ENCODE data around the gene GLI3.

DNA sequence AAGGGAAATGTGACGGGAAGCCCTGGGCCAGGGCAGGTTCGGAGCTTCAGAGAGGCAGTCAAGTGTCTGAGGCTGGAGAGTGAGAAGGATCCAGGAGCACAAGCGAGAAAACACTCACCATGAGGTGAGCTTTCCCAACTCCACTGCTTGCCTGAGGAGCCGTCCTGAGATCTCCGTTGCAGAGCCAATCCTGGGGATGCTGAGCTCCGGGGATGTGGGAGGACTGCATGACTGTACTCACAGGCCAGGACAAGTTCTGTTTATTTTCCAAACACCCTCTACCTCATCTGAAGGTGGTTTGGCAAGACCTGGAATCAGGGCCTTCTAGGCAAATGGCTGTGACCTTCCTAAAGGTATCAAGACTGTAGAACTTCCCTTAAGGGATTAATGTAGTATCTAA is 38.7 kb downstream of the GLI3 start:
- TF ChIP-seq POLR2A (IDR thresholded peaks at IDR 0.05; ENCODE audit: low read depth, low read length) (no peak), TAF1 (IDR thresholded peaks at IDR 0.05; ENCODE audit: borderline replicate concordance, low read depth, low read length) (no peak)

Data from GM12892 (cell line).